PC-3 (cell line): Measurements from ENCODE around the gene GLB1L. TPM values are rescaled to one million over a fixed set of nuclear protein-coding genes. Genes with fewer than 3 reads are reported as not detected.

Experiments used
- ATAC-seq: fragments of 200-7000 bp; cut with Tn5 transposase; 2 replicates; pipeline ENCODE4 v1.9.1; 2020; ENCODE audit warnings: mild to moderate bottlenecking, moderate library complexity
- BruUV-seq: library from RNA; stranded (reverse); fragments of 400-500 nt; replicated peaks from 2 replicates; lab custom pipeline; 2021; lab: Mats Ljungman, UMichigan
- CTCF ChIA-PET: fragments of 300-600 bp; sonication (Branson Sonifier 250); formaldehyde crosslinking; loops from one replicate; lab custom pipeline; 2022; ENCODE audit warnings: antibody characterized with exemption; lab: Charles Lee
- POLR2A ChIA-PET: fragments of 300-600 bp; sonication (Branson Sonifier 250); formaldehyde crosslinking; loops from one replicate; lab custom pipeline; 2022; ENCODE audit warnings: antibody characterized with exemption; ENCODE audit not compliant: unreplicated experiment; lab: Charles Lee
- DNase-seq: peaks from one replicate; pipeline ENCODE4 v3.0.0-alpha.2; 2015
- H2AFZ ChIP-seq: fragments of 300-600 bp; sonication (generic); 2 replicates; pipeline ENCODE4 v1.6.0; 2016; ENCODE audit warnings: antibody characterized with exemption, low read length
- H3F3A ChIP-seq: fragments of 300-600 bp; sonication (generic); one replicate; pipeline ENCODE4 v1.6.0; 2017; ENCODE audit warnings: antibody characterized with exemption, low read length, control low read depth, mild to moderate bottlenecking; ENCODE audit not compliant: unreplicated experiment
- H3K27ac ChIP-seq: fragments of 300-600 bp; sonication (generic); 2 replicates; pipeline ENCODE4 v1.5.1; 2016; ENCODE audit warnings: mild to moderate bottlenecking, low read length
- H3K27me3 ChIP-seq: fragments of 300-600 bp; sonication (generic); 2 replicates; pipeline ENCODE4 v1.6.1; 2016; ENCODE audit warnings: low read length, mixed read lengths
- H3K36me3 ChIP-seq: fragments of 300-600 bp; sonication (generic); 2 replicates; pipeline ENCODE4 v1.6.1; 2016; ENCODE audit warnings: low read depth, mixed run types, low read length, mixed read lengths
- H3K4me1 ChIP-seq: fragments of 300-600 bp; sonication (generic); 2 replicates; pipeline ENCODE4 v1.5.1; 2016; ENCODE audit warnings: low read length; ENCODE audit not compliant: insufficient read depth
- H3K4me2 ChIP-seq: fragments of 300-600 bp; sonication (generic); 2 replicates; pipeline ENCODE4 v1.6.0; 2016; ENCODE audit warnings: low read length
- H3K4me3 ChIP-seq: fragments of 300-600 bp; sonication (generic); 2 replicates; pipeline ENCODE4 v1.5.1; 2016; ENCODE audit warnings: mild to moderate bottlenecking, low read length, mixed read lengths
- H3K79me2 ChIP-seq: fragments of 300-600 bp; sonication (generic); 2 replicates; pipeline ENCODE4 v1.6.1; 2017; ENCODE audit warnings: low read length, mixed read lengths
- H3K9ac ChIP-seq: fragments of 300-600 bp; sonication (generic); 2 replicates; pipeline ENCODE4 v1.6.0; 2016; ENCODE audit warnings: mild to moderate bottlenecking, low read length
- H3K9me2 ChIP-seq: fragments of 300-600 bp; sonication (generic); replicated peaks from 2 replicates; pipeline ENCODE4 v1.6.1; 2016; ENCODE audit warnings: mixed run types, low read length, mixed read lengths
- H3K9me3 ChIP-seq: fragments of 300-600 bp; sonication (generic); 2 replicates; pipeline ENCODE4 v1.6.1; 2016; ENCODE audit warnings: low read length, mixed read lengths
- H4K20me1 ChIP-seq: fragments of 300-600 bp; sonication (generic); 2 replicates; pipeline ENCODE4 v1.6.1; 2016; ENCODE audit warnings: low read length, mixed read lengths
- EZH2 ChIP-seq: fragments of 300-600 bp; sonication (generic); IDR thresholded peaks from one replicate; pipeline ENCODE4 v1.6.1; 2017; ENCODE audit warnings: antibody characterized with exemption, mild to moderate bottlenecking, low read length; ENCODE audit not compliant: unreplicated experiment
- EZH2phosphoT487 ChIP-seq: fragments of 300-600 bp; sonication (generic); IDR thresholded peaks from 2 replicates; pipeline ENCODE4 v1.6.1; 2018; ENCODE audit warnings: mild to moderate bottlenecking, antibody characterized with exemption, low read length, borderline replicate concordance
- intact Hi-C: fragments of 100-400 bp; cut with micrococcal nuclease; formaldehyde crosslinking; loops from 2 replicates; pipeline ENCODE4 v1.9.0; 2023
- total RNA-seq: library from RNA; depleted of rRNA; stranded (reverse); fragments of >200 nt; gene quantifications from 2 replicates; pipeline ENCODE4 v1.2.3, GENCODE V29; 2014
- TF ChIP-seq, protein P1 (sequence below): fragments of 300-600 bp; sonication (generic); conservative IDR thresholded peaks from 2 replicates; pipeline ENCODE4 v1.5.1; 2017; ENCODE audit warnings: antibody characterized with exemption, low read depth, mild to moderate bottlenecking, low read length

Gene GLB1L
- total RNA-seq, 1 experiment from 2014 or later: 6.0 TPM

DNA sequence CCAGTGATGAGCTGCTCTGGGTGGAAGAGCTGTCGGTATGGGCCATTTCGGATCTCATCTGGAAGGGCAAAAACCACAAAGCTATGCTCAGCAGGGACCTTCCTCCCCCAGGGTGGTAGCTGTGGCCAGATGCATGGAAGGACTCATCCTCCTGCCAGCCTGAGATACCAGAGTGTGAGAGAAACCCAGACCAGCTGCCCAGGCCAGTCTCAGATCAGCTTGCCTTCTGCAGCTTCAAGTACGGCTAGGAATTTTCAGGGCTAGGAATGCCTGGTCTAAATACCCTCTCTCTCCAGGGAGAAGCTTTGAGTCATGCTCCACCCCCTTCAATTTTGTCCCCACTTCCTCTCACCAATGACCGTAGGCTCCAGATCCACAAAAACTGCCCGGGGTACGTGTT, 6.4 kb upstream of the GLB1L start:
- peaks cover 44% of the 10 kb centered on the region for H3K79me2 ChIP-seq
- BruUV-seq: no TSS peak
- no peak overlapping the region for H2AFZ ChIP-seq
- H4K20me1 ChIP-seq: no peaks in the 10 kb centered on the region
- no peak overlapping the region for H3K4me3 ChIP-seq
- no peak for ATAC-seq
- TF ChIP-seq EZH2: no peak
- TF ChIP-seq EZH2phosphoT487: no peak
- TF ChIP-seq, protein P1, sequence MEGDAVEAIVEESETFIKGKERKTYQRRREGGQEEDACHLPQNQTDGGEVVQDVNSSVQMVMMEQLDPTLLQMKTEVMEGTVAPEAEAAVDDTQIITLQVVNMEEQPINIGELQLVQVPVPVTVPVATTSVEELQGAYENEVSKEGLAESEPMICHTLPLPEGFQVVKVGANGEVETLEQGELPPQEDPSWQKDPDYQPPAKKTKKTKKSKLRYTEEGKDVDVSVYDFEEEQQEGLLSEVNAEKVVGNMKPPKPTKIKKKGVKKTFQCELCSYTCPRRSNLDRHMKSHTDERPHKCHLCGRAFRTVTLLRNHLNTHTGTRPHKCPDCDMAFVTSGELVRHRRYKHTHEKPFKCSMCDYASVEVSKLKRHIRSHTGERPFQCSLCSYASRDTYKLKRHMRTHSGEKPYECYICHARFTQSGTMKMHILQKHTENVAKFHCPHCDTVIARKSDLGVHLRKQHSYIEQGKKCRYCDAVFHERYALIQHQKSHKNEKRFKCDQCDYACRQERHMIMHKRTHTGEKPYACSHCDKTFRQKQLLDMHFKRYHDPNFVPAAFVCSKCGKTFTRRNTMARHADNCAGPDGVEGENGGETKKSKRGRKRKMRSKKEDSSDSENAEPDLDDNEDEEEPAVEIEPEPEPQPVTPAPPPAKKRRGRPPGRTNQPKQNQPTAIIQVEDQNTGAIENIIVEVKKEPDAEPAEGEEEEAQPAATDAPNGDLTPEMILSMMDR: no peak
- ChIA-PET CTCF (interaction anchor here (0.6 kb wide), 1 partner anchor 179 kb away, joined by 3 read pairs; no protein-coding TSS in a partner anchor), POLR2A (interaction anchor here (0.6 kb wide), 1 partner anchor 546 kb away, joined by 3 read pairs; no protein-coding TSS in a partner anchor)
- H3K36me3 ChIP-seq: peaks cover 14% of the 10 kb centered on the region
- no peak for DNase-seq
- H3K9ac ChIP-seq: no peak overlapping the region
- peaks cover 5% of the 10 kb centered on the region for H3F3A ChIP-seq
- no peaks in the 10 kb centered on the region for H3K27me3 ChIP-seq
- no peaks in the 10 kb centered on the region for H3K9me3 ChIP-seq
- peak overlapping the region; percentile 90 for H3K4me2 ChIP-seq
- no peak overlapping the region for H3K27ac ChIP-seq
- intact Hi-C loops: no loop called here
- H3K4me1 ChIP-seq: peaks cover 59% of the 10 kb centered on the region
- no peaks in the 10 kb centered on the region for H3K9me2 ChIP-seq

DNA sequence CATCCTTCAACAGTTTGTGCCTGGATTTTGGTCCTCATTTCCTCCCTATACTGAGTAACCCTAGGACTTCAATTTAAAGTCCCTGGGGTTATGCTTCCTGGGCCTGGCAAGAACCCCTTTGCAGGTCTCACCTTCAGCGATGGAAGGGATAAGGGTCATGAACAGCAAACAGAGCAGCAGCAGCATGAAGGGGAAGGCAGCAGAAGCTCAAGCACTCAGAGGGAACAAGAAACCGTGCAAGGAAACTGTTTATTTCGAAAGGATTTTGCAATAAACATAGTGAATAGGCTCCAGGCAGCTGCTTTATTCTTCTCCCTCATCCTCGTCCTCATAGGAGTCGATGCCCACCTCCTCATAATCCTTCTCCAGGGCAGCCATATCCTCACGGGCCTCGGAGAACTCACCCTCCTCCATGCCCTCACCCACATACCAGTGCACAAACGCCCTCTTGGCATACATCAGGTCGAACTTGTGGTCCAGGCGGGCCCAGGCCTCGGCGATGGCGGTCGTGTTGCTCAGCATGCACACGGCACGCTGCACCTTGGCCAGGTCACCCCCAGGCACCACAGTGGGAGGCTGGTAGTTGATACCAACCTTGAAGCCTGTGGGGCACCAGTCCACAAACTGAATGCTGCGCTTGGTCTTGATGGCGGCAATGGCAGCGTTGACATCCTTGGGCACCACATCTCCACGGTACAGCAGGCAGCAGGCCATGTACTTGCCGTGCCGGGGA, 5.0 kb upstream of the GLB1L start:
- BruUV-seq: no TSS peak
- Histone ChIP-seq H3K9ac (peak overlapping the region; percentile 60), H3K9me3 (no peaks in the 10 kb centered on the region), H3K4me1 (peaks cover 66% of the 10 kb centered on the region), H3K4me3 (peak overlapping the region; percentile 48), H3K36me3 (peaks cover 14% of the 10 kb centered on the region), H3F3A (peaks cover 5% of the 10 kb centered on the region), H3K27me3 (no peaks in the 10 kb centered on the region), H3K79me2 (peaks cover 58% of the 10 kb centered on the region), H3K4me2 (peak overlapping the region; percentile 70), H4K20me1 (no peaks in the 10 kb centered on the region), H3K9me2 (no peaks in the 10 kb centered on the region), H3K27ac (peak overlapping the region; percentile 93), H2AFZ (no peak overlapping the region)
- ATAC-seq (no peak), DNase-seq (no peak)
- ChIA-PET POLR2A (interaction anchor here (0.8 kb wide), 1 partner anchor 29 kb away, joined by 4 read pairs; the partner anchor contains the start of gene DNAJB2), CTCF (interaction anchor here (1.4 to 2.1 kb wide), 2 partner anchors 45 to 73 kb away, joined by 5 to 17 read pairs; partner anchors contain the start of gene CNPPD1)
- intact Hi-C loops: no loop called here
- TF ChIP-seq EZH2: no peak
- TF ChIP-seq, protein P1: no peak
- TF ChIP-seq EZH2phosphoT487: no peak
